GM21528 (cell line): ENCODE measurements around the gene GRIN2A.

Source experiments
- ATAC-seq: cut with Tn5 transposase; IDR thresholded peaks from one replicate; pipeline ENCODE4 v1.9.1; 2021; ENCODE audit warnings: mild to moderate bottlenecking, moderate library complexity; ENCODE audit not compliant: unreplicated experiment, low FRiP score

Gene GRIN2A

DNA sequence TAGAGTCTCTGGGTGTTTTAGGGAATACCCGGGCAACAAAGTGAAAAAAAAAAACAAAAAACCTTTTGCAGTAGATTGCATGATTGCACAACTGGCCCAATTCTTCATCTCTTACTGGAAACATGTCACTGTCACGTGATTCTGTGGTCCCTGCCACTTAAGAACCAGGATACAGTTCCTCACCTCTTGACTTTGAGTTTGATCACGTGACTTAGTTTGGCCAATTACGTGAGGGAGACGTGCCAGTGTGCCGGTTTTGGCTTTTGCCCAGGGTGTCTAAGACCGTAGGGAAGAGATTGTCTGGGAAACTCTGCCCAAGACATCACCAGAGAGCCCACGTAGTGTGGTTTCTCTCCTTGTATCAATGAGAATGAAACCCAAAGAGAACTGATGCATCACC is 88.7 kb downstream of the GRIN2A start:
- ATAC-seq: no peak

DNA sequence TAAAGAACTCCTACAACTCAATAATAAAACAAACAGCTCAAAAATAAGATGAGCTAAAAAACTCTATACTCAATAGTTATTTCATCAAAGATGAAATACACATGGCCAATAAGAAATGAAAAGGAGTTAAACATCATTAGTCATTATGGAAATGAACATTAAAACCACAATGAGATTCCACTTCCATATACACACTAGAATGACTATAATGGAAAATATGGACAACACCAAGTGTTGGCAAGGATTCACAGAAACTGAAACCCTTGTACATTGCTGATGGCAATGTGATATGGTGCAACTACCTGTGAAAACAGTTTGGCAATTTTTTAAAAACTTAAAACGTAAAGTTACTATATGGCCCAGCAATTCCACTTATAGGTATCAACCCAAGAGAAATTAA is 91.4 kb downstream of the GRIN2A start:
- no peak for ATAC-seq

- no peak for ATAC-seq
Observed at GRCh38 chr16:10088380-10088793, 93.8 kb downstream of the GRIN2A start.

DNA sequence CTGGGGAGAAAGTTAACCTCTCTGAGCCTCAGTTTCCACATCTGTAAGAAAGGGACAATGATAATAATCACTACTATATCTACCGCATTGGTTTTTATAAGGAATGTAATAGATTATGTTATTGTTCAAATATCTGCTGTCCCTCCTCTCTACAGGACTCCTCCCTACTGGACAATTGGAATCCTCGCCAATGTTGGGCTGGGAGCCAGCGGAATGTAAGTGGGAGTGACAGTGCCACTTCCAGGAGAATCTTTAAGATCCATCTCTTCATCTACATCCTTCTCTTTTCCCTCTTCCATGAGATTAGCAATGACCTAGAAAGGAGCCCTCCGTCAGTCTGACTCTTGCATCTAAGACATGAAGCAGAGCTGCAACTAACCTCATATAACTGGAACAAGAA is 95.1 kb downstream of the GRIN2A start:
- ATAC-seq: no peak

GRCh38 chr16:10086620-10087019 is 95.6 kb downstream of the GRIN2A start:
- ATAC-seq: no peak

DNA sequence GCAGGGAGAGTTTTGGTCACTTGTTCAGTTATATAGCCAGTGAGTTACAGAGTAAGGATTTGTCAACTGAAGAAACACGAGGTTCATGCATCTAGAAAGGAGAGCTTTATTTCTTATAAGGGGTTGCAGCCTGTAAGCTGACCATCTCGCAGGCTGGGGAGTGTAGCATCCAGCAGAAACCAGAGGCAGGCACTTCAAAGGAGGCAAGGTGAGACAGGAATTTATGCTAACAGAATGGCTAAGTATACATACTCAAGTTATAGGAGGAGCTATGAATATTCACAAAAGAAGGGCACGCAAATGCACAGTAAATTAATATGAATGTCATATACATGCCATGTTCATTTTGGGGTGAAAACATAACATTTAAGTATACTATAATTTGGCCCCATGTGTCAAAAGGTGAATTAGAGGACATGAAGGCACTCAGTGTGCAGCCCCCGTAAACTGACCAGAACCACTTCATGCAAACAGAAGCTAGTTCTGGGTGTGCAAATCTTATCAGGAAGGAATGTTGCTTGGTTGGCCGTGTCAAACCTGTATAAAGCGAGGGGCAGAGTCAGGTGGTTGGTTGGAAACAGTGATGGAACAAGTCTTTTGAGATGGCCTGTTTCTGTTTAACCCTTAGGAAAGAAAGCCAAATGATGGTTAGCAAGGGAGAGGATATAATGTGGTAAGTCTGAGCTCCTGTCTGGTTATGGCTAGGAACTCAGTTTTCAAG is 97.0 kb downstream of the GRIN2A start:
- no peak for ATAC-seq

DNA sequence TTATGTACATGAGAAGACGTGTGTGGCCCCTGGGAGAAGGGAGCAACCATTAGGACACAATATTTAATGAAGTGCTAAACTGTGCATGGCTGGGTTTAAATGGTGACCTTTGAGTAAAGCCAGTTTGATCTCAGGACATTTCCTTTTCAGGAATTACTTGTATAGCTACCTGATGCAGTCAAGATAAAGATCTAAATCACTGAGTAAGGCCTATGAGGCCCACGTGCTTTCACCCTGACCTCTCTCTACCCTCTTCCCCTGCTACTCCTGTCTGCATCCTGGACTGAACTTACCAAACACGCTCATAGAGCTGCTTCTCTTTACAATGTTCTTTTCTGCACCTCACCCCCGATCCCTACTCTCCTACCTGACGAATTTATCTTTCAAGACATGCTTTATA is 98.9 kb downstream of the GRIN2A start:
- no peak for ATAC-seq

- ATAC-seq: no peak
Observed at GRCh38 chr16:10081201-10081940, 100.9 kb downstream of the GRIN2A start.

GRCh38 chr16:10080051-10080772 is 102.0 kb downstream of the GRIN2A start:
- ATAC-seq: no peak

DNA sequence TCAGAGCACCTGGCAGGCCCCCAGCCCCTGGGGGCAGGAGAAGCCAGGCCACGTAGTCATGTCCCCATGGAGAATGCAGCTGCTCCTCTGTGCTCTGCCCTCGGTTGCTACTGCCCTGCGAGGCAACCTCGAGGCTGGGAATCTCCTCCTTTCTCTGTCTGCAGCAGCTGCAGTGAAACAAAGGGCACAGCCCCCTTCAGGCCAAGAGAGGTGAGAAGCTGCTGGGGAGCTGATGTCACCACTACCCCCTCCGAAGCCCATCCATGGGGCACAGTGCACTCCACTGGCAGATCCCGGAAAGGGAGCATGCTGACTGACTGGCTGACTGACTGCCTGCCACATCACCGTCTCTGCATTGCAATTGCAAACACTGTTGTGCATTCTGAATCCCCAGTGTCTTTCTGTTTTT is 103.7 kb downstream of the GRIN2A start:
- no peak for ATAC-seq

DNA sequence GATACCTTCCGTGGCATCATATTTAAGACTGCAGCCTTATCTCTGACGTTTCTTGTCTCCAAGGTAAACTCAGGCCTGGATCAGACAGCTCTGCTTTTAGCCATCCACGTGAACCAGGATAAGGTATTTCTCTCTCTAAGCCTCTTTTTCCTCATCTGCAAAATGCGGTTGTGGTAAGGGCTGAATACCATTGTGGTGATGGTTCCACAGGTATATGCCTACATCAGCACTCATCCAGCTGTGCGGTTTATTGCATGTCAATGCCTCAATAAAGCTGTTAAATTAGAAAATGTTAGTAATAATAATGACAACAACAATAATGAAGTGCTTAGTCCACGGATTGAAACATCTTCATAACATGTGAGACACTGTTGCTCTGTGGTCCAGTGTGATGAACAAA is 104.4 kb downstream of the GRIN2A start:
- ATAC-seq: no peak

DNA sequence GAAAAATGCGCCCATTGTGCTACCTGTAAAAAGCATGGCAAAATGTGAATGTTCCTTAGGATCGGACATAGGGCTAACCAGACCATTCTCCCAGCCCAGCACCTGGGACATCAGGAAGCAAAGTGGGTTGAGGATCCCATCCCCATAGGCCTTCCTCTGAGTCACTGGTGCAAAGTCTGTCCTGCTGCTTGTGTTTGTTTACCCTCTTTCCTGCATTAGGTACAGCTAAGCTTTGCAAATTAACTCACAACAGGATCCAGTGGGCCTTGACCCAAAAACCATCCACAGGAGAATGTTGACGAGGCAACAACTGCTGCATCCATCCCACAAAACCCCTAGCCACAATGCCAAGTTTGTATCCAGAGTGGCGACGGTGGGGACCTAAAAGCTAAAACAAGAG is 106.2 kb downstream of the GRIN2A start:
- no peak for ATAC-seq

GRCh38 chr16:10070591-10070990 is 111.6 kb downstream of the GRIN2A start:
- ATAC-seq: no peak

DNA sequence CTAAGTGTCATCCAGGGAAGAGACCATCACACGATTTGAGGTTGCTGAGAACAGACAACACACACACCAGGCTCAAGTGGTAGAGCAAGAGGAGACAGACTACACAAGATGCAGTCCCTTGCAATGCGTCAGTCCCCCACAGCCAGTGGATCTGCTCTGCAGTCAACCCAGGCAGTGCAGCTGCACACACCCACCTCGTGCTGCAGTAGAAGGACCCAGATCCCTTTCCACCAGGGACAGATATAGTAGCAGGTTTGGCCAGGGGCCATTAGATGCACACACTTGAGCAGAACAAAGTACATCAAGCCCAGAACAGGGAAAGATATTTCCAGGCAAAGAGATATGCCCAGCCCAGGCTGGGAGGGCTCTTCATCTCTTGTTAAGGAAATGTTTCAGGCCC is 112.9 kb downstream of the GRIN2A start:
- ATAC-seq: no peak

- ATAC-seq: no peak
Observed at GRCh38 chr16:10067835-10068234, 114.4 kb downstream of the GRIN2A start.

- no peak for ATAC-seq
Observed at GRCh38 chr16:10067406-10067805, 114.8 kb downstream of the GRIN2A start.

GRCh38 chr16:10065019-10065418 is 117.2 kb downstream of the GRIN2A start:
- ATAC-seq: no peak

DNA sequence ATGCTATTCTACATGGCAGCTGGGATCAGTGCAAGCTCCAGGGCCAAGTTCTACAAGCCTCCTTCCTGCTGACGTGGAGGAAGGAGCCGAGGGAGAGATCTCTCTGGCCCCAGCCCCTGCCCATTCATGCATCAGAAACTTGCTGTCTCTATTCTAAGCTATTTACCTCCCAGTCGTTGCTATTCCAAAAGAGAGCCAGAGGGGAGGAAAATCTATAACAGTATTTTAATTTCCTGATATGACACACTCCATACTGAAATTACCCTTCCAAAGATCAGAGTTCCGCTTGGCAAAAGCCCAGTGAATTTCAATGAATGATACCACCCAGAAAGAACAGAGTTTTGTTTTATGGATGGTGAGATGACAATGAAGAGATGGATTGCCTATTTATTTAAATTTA is 133.4 kb downstream of the GRIN2A start:
- ATAC-seq: no peak

DNA sequence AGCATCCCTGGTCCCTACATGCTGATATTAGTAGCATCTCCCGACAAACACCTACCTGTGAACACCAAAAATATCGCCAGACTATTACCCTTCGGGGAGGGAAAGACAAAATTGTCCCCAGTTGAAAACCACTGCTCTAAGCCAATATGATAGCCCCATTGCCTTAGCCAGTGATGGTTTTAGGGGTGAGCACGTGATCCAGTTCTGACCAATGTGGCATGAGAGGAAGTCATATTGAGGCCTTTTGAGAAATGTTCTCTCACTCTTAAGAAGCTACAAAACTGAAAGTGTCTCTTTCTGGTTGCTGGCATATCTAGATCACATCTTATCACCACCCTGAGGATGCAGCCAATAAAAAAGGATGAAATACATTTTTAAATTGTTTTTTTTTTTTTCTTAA is 136.3 kb downstream of the GRIN2A start:
- ATAC-seq: no peak

- ATAC-seq: no peak
Observed at GRCh38 chr16:10045291-10045775, 136.9 kb downstream of the GRIN2A start.
